Measurements from ENCODE around the gene FNBP1L. TPM values are rescaled to one million over a fixed set of nuclear protein-coding genes. Genes with fewer than 3 reads are reported as not detected.
"Not testable (repeated sequence)": the region's sequence is repeated elsewhere in the genome, so short reads cannot be mapped to it uniquely, and the experiment has no call there.

The FNBP1L gene
- total and polyA plus RNA-seq, 7 donors, result 13.4 to 30.7 (median 20.1) TPM

DNA sequence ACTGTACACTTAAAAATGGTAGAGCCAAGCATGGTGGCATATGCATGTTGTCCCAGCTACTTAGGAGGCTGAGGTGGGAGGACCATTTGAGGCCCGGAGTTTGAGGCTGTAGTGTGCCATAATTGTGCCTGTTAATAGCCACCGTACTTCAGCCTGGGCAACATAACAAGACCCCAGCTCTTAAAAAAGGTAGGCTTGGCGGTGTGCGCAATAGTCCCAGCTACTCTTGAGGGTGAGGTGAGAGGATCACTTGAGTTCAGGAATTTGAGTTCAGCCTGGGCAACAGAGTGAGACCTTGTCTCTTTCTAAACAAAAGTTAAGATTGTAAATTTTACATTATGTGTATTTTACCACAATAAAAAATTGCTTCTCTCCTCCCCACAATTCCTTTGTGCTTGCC lies 19.7 kb downstream of the FNBP1L start:
- TF ChIP-seq, protein P1, sequence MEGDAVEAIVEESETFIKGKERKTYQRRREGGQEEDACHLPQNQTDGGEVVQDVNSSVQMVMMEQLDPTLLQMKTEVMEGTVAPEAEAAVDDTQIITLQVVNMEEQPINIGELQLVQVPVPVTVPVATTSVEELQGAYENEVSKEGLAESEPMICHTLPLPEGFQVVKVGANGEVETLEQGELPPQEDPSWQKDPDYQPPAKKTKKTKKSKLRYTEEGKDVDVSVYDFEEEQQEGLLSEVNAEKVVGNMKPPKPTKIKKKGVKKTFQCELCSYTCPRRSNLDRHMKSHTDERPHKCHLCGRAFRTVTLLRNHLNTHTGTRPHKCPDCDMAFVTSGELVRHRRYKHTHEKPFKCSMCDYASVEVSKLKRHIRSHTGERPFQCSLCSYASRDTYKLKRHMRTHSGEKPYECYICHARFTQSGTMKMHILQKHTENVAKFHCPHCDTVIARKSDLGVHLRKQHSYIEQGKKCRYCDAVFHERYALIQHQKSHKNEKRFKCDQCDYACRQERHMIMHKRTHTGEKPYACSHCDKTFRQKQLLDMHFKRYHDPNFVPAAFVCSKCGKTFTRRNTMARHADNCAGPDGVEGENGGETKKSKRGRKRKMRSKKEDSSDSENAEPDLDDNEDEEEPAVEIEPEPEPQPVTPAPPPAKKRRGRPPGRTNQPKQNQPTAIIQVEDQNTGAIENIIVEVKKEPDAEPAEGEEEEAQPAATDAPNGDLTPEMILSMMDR (IDR thresholded peaks at IDR 0.05), result no peak
- TF ChIP-seq EP300 (IDR thresholded peaks at IDR 0.05) (no peak), POLR2A (IDR thresholded peaks at IDR 0.05) (no peak), POLR2AphosphoS5 (IDR thresholded peaks at IDR 0.05) (no peak)
- DNase-seq, result no peak
- Histone ChIP-seq H3K4me1 (peaks cover 0 to 11% (median 5%) of the 10 kb centered on the region in 4 donors), H3K27me3 (no peaks in the 10 kb centered on the region), H3K4me3 (no peak overlapping the region), H3K9me3 (peaks cover 0 to 2% (median 0%) of the 10 kb centered on the region in 4 donors), H3K27ac (no peak overlapping the region), H3K36me3 (no peaks in the 10 kb centered on the region)
- WGBS, 2 donors, result 94 to 98% methylated on average over 4 of the region's 4 CpGs
- intact Hi-C loops (cut with DNase I), result no loop called here

DNA sequence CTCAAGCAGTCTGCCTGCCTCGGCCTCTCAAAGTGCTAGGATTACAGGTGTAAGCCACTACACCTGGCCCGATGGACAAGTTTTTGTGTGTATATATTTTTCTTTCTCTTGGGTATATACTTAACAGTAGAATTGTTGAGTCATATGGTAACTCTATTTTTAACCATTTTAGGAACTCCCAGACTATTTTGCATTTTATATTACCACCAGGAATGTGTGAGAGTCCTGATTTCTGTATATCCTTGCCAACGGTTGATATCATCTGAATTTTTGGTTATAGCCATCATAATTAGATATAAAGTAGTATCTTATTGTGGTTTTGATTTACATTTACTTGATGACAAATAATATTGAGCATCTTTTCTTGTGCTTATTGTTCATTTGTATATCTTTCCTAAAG lies 20.7 kb downstream of the FNBP1L start:
- 88 to 90% methylated on average over 3 of the region's 3 CpGs for WGBS, 2 donors
- Histone ChIP-seq H3K4me1 (peaks cover 0 to 11% (median 5%) of the 10 kb centered on the region in 4 donors), H3K27ac (no peak overlapping the region), H3K36me3 (no peaks in the 10 kb centered on the region), H3K9me3 (peaks cover 0 to 2% (median 0%) of the 10 kb centered on the region in 4 donors), H3K4me3 (no peak overlapping the region), H3K27me3 (no peaks in the 10 kb centered on the region)
- intact Hi-C loops (cut with DNase I), result no loop called here
- no peak for DNase-seq
- no peak for TF ChIP-seq EP300 (IDR thresholded peaks at IDR 0.05)
- TF ChIP-seq POLR2AphosphoS5 (IDR thresholded peaks at IDR 0.05), result no peak
- TF ChIP-seq, protein P1 (IDR thresholded peaks at IDR 0.05), result no peak
- TF ChIP-seq POLR2A (IDR thresholded peaks at IDR 0.05), result no peak

DNA sequence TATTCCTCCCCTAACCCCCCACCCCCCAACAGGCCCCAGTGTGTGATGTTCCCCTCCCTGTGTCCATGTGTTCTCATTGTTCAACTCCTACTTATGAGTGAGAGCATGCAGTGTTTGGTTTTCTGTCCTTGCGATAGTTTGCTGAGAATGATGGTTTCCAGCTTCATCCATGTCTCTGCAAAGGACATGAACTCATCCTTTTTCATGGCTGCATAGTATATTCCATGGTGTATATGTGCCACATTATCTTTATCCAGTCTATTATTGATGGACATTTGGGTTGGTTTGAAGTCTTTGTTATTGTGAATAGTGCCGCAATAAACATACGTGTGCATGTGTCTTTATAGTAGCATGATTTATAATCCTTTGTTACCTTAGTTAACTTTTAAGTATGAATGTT lies 21.3 kb downstream of the FNBP1L start:
- H3K36me3 ChIP-seq; H3K4me3 ChIP-seq; H3K9me3 ChIP-seq; intact Hi-C loops (cut with DNase I); DNase-seq; H3K27me3 ChIP-seq; H3K27ac ChIP-seq: not testable (repeated sequence)
- 90 to 96% methylated on average over 3 of the region's 3 CpGs for WGBS, 2 donors
- peaks cover 0 to 11% (median 5%) of the 10 kb centered on the region in 4 donors for H3K4me1 ChIP-seq

DNA sequence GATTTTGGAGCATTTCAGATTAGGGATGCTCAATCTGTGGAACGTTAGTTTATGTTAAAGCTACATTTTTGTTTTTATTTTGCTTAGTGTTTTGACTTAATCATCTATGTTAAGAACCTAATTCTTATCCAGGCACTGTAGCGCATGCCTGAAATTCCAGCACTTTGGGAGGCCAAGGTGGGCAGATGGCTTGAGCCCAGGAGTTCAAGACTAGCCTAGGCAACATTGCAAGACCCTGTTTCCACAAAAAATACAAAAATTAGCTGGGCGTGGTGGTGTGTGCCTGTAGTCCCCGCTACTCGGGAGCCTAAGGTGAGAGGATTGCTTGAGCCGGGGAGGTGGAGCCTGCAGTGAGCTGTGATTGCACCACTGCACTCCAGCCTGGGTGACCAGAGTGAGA lies 23.4 kb downstream of the FNBP1L start:
- Histone ChIP-seq H3K4me3 (no peak overlapping the region), H3K36me3 (no peaks in the 10 kb centered on the region), H3K27ac (no peak overlapping the region), H3K27me3 (no peaks in the 10 kb centered on the region), H3K9me3 (no peaks in the 10 kb centered on the region), H3K4me1 (peaks cover 0 to 11% (median 5%) of the 10 kb centered on the region in 4 donors)
- no peak for DNase-seq
- intact Hi-C loops (cut with DNase I), result no loop called here
- WGBS, 2 donors, result 89 to 92% methylated on average over 6 of the region's 6 CpGs
- TF ChIP-seq EP300 (IDR thresholded peaks at IDR 0.05) (no peak), POLR2A (IDR thresholded peaks at IDR 0.05) (no peak), POLR2AphosphoS5 (IDR thresholded peaks at IDR 0.05) (no peak)
- TF ChIP-seq, protein P1 (IDR thresholded peaks at IDR 0.05), result no peak

DNA sequence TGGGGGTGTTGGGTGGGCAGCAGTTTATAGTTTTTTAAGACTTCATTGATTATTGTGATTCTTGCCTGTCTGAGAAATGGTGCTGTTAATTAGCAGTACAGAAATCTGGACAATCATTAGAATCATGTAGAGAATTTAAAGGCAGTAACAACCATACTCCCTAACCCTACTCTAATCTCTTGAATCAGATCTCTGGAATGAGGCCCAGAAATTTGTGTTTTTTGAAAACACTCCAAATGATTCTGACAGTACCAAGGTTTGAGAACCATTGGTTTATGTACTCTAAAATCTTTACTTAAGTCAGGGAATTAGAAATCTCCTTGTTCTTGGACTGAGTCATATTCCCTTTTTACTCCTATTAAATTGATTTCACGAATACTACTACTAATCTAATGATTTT lies 24.0 kb downstream of the FNBP1L start:
- Histone ChIP-seq H3K4me3 (no peak overlapping the region), H3K27me3 (no peaks in the 10 kb centered on the region), H3K27ac (no peak overlapping the region), H3K36me3 (no peaks in the 10 kb centered on the region), H3K9me3 (no peaks in the 10 kb centered on the region), H3K4me1 (peaks cover 0 to 11% (median 5%) of the 10 kb centered on the region in 4 donors)
- 48 to 69% methylated on average over 1 of the region's 1 CpG for WGBS, 2 donors
- DNase-seq, result no peak
- TF ChIP-seq POLR2AphosphoS5 (IDR thresholded peaks at IDR 0.05), result no peak
- no peak for TF ChIP-seq POLR2A (IDR thresholded peaks at IDR 0.05)
- TF ChIP-seq EP300 (IDR thresholded peaks at IDR 0.05), result no peak
- TF ChIP-seq, protein P1 (IDR thresholded peaks at IDR 0.05), result no peak
- intact Hi-C loops (cut with DNase I), result no loop called here
